ENCODE data around the gene DNMBP. TPM values are rescaled to one million over a fixed set of nuclear protein-coding genes. Genes with fewer than 3 reads are reported as not detected.
"Not testable (repeated sequence)": the region's sequence is repeated elsewhere in the genome, so short reads cannot be mapped to it uniquely, and the experiment has no call there.

Gene DNMBP
- total RNA-seq, 3 donors from 2014 or later: 1.0 to 1.3 (median 1.2) TPM

DNA sequence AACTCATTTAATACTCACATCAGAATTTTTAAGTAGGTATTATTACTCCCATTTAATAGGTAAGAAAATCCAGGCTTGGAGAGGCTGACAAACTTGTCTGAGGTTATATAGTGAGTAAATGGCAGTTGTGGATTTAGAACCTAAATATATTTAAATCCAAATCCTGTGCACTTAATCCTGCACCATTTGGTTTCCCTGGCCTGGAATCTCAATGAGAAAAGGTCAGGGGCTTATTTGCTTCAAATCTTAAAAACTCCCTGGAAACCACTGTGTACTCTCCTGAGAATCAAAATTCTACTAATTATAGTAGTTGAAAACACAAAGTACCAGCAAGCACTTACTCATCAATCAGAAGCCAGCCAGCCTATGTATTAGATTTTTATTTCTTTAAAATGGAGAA, 97.7 kb downstream of the DNMBP start:
- no peak for ATAC-seq
- H3K27me3 Mint-ChIP-seq (ENCODE audit: low read depth): no peaks in the 10 kb centered on the region
- H3K9me3 Mint-ChIP-seq: no peaks in the 10 kb centered on the region

DNA sequence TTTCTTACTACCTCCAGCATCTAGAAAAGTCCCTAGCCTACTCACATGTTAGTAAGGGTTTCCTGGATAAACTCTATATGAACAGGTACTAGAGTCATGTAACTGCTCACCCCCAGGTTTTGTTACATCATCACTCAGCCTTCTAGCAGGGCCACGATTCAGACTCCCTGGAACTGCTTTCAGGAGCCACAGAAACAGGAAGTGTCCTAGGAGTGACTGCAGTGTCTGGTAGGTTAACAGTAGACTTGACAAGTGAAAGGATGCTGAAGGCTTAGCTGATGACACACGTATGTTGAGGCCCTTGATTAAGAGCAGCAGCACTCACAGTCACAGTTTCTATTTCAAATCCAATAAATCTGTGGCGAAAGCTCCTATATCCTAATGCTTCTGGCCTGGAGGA, 101.2 kb downstream of the DNMBP start:
- Mint-ChIP-seq H3K4me1 (ENCODE audit: low read depth) (no peaks in the 10 kb centered on the region), H3K36me3 (ENCODE audit: insufficient read depth) (peaks cover 12% of the 10 kb centered on the region), H3K9me3 (no peaks in the 10 kb centered on the region), H3K4me3 (no peak overlapping the region), H3K27me3 (ENCODE audit: low read depth) (no peaks in the 10 kb centered on the region)
- ATAC-seq (no peak), DNase-seq (no peak)

More for the DNA sequence above, 97.7 kb downstream of the DNMBP start:
- no peak overlapping the region for H3K4me3 Mint-ChIP-seq
- H3K4me1 Mint-ChIP-seq (ENCODE audit: low read depth): no peaks in the 10 kb centered on the region
- peaks cover 10% of the 10 kb centered on the region for H3K36me3 Mint-ChIP-seq (ENCODE audit: insufficient read depth)
- DNase-seq: no peak

DNA sequence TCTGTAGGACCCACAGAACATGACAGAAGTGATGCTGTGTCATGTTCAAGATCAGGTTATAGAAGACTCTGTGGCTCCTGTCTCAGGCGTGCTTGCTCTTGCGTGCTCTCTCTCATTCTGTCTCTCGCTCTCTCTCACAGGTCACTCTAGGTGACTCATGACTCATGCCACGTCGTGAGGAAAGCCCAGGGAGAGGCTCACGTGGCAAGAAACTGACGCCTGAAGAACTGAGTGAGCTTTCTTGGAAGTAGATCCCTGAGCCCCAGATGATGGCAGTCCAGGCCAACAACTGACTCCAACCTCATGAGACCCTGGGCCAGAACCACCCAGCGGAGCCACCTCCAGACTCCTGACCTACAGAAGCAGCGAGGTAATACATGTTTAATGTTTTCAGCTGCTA, 103.3 kb downstream of the DNMBP start:
- no peaks in the 10 kb centered on the region for H3K27me3 Mint-ChIP-seq (ENCODE audit: low read depth)
- peaks cover 12% of the 10 kb centered on the region for H3K36me3 Mint-ChIP-seq (ENCODE audit: insufficient read depth)
- no peaks in the 10 kb centered on the region for H3K9me3 Mint-ChIP-seq
- no peak overlapping the region for H3K4me3 Mint-ChIP-seq
- DNase-seq (no peak), ATAC-seq (no peak)
- no peaks in the 10 kb centered on the region for H3K4me1 Mint-ChIP-seq (ENCODE audit: low read depth)

DNA sequence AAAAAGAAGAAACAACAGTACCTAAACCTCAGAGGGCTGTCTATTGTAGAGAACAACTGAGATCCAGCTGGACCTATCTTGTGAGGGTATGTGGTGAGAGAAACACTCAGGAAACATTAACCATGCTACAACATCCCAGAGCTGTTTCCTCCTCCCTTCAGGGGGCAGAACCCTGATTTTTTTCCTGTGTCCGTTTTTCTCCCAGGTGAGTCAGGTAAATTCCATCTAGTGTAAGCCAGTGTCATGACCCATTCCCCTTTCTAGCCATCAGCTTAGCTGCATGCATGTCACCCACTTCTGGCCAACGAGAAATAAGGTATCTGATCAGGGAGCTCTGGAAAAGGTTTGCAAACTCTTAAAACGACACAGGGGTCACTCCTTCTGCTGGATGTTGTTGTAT, 103.8 kb downstream of the DNMBP start:
- H3K27me3 Mint-ChIP-seq (ENCODE audit: low read depth): no peaks in the 10 kb centered on the region
- no peak overlapping the region for H3K4me3 Mint-ChIP-seq
- H3K4me1 Mint-ChIP-seq (ENCODE audit: low read depth): no peaks in the 10 kb centered on the region
- DNase-seq (no peak), ATAC-seq (no peak)
- H3K36me3 Mint-ChIP-seq (ENCODE audit: insufficient read depth): peaks cover 12% of the 10 kb centered on the region
- no peaks in the 10 kb centered on the region for H3K9me3 Mint-ChIP-seq

DNA sequence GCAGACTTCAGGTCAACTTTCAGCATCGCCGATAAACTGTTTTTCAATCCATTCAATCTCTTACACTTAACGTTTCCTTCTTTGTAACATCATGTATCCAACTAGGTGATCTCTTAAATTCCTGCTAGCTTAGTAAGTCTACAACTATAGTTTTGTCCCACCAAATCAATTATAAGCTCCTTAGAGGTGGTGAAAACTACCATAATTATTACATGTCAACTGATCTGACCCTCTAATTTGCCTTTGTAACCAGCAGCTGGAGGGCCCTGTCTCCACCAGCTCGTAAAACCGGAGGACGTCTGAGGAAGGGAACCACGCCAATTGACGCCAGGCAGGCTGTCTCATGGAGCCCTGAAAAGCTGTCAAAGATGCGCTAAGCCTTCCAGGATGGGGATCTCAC, 113.9 kb downstream of the DNMBP start:
- peaks cover 29% of the 10 kb centered on the region for H3K36me3 Mint-ChIP-seq (ENCODE audit: insufficient read depth)
- H3K9me3 Mint-ChIP-seq: no peaks in the 10 kb centered on the region
- H3K4me3 Mint-ChIP-seq: no peak overlapping the region

DNA sequence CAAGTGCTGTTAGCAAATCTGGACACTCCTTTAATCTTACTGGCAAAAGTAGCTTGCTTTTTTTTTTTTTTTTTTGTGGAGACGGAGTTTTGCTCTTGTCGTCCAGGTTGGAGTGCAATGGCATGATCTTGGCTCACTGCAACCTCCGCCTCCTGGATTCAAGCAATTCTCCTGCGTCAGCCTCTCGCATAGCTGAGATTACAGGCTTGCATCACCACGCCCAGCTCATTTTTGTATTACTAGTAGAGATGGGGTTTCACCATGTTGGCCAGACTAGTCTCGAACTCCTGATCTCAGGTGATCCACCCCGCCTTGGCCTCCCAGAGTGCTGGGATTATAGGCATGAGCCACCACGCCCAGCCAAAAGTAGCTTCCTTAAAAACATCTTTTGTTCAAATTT, 114.7 kb downstream of the DNMBP start:
- not testable (repeated sequence) for H3K4me3 Mint-ChIP-seq; H3K9me3 Mint-ChIP-seq; DNase-seq; H3K4me1 Mint-ChIP-seq (ENCODE audit: low read depth); H3K27me3 Mint-ChIP-seq (ENCODE audit: low read depth); ATAC-seq
- H3K36me3 Mint-ChIP-seq (ENCODE audit: insufficient read depth): peaks cover 31% of the 10 kb centered on the region

More for the DNA sequence above, 113.9 kb downstream of the DNMBP start:
- DNase-seq: no peak
- Mint-ChIP-seq H3K4me1 (ENCODE audit: low read depth) (no peaks in the 10 kb centered on the region), H3K27me3 (ENCODE audit: low read depth) (no peaks in the 10 kb centered on the region)
- no peak for ATAC-seq

DNA sequence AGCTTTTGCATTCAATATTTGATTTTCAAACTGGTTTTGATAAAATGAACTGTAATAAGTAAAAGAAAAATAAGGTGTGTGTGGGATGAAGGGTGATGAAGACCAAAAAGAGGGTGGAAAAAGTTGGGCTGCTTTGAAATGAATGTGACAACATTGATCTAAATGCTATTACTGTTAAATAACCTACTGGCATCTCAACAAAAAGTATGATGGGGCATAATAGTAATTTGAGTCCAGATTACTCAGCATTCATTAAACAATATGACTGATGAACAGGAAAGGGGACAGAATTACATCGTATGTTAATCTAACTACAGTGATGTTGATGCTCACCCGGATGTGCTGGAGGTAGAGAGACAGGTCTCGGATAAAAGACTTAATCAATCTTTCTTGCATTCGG, 115.1 kb downstream of the DNMBP start:
- Mint-ChIP-seq H3K36me3 (ENCODE audit: insufficient read depth) (peaks cover 31% of the 10 kb centered on the region), H3K9me3 (no peaks in the 10 kb centered on the region), H3K27me3 (ENCODE audit: low read depth) (no peaks in the 10 kb centered on the region), H3K4me3 (no peak overlapping the region), H3K4me1 (ENCODE audit: low read depth) (no peaks in the 10 kb centered on the region)
- no peak for DNase-seq
- ATAC-seq: no peak

DNA sequence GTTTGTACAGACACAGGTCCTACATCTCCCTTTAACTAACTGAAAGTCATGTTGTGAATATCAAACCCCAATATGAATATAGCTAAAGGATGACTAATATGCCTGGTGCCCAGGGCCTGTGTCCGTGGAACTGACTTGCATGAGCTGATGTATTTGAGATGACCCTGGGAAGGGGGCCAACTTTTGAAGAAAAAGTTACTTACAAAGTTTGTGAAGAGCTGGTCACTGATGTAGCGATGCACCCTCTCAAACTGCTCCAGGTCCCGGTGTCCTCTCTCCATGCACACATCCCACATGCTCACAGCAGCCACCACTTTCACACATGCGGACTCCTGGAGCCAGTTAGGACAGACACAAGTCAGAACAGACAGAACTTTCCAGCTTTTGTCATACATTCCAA, 121.1 kb downstream of the DNMBP start:
- peaks cover 20% of the 10 kb centered on the region for H3K36me3 Mint-ChIP-seq (ENCODE audit: insufficient read depth)
- no peaks in the 10 kb centered on the region for H3K9me3 Mint-ChIP-seq
- no peak overlapping the region for H3K4me3 Mint-ChIP-seq
- DNase-seq (no peak), ATAC-seq (no peak)
- H3K4me1 Mint-ChIP-seq (ENCODE audit: low read depth): no peaks in the 10 kb centered on the region
- no peaks in the 10 kb centered on the region for H3K27me3 Mint-ChIP-seq (ENCODE audit: low read depth)

DNA sequence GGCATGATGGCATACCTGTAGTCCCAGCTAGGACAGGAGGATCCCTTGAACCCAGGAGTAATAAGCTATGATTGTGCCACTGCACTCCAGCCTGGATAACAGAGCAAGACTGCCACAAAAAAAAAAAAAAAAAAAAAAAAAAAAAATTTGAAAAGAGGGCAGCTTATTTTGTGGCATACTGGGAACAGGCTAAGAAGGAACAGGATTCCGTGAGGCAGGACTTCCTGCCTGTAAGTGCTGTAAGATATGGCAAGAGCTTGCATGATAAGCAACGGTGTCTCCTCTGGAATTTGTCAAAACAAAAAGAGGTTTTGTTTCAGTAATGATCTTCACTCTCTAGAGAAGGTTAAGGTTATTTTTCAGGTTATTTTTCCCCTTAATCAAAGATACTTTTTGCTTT, 126.2 kb downstream of the DNMBP start:
- Mint-ChIP-seq H3K9me3 (no peaks in the 10 kb centered on the region), H3K36me3 (ENCODE audit: insufficient read depth) (peaks cover 29% of the 10 kb centered on the region), H3K4me3 (no peak overlapping the region), H3K4me1 (ENCODE audit: low read depth) (peaks cover 6% of the 10 kb centered on the region), H3K27me3 (ENCODE audit: low read depth) (no peaks in the 10 kb centered on the region)
- DNase-seq (no peak), ATAC-seq (no peak)

DNA sequence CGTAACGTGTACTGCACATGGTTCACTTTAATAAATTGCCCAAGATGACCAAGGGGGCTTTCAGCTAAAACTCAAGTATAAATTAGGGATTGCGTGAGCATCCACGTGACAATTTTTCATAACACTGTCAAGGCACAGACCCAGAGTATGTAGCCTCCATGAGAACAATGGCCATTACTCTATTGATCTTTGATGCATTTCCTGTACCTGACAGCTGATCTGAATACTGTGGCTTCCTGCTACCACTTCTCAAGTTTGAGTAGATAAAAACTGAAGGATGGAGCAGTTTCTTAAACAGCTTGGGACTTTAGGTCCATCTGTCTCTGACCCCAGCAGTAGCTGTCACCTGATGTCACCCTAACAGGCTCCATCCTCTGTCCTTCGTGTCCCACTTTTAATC, 128.4 kb downstream of the DNMBP start:
- no peak for ATAC-seq
- Mint-ChIP-seq H3K27me3 (ENCODE audit: low read depth) (peaks cover 4% of the 10 kb centered on the region), H3K9me3 (no peaks in the 10 kb centered on the region), H3K4me1 (ENCODE audit: low read depth) (peaks cover 6% of the 10 kb centered on the region), H3K36me3 (ENCODE audit: insufficient read depth) (peaks cover 39% of the 10 kb centered on the region), H3K4me3 (no peak overlapping the region)
- DNase-seq: no peak

DNA sequence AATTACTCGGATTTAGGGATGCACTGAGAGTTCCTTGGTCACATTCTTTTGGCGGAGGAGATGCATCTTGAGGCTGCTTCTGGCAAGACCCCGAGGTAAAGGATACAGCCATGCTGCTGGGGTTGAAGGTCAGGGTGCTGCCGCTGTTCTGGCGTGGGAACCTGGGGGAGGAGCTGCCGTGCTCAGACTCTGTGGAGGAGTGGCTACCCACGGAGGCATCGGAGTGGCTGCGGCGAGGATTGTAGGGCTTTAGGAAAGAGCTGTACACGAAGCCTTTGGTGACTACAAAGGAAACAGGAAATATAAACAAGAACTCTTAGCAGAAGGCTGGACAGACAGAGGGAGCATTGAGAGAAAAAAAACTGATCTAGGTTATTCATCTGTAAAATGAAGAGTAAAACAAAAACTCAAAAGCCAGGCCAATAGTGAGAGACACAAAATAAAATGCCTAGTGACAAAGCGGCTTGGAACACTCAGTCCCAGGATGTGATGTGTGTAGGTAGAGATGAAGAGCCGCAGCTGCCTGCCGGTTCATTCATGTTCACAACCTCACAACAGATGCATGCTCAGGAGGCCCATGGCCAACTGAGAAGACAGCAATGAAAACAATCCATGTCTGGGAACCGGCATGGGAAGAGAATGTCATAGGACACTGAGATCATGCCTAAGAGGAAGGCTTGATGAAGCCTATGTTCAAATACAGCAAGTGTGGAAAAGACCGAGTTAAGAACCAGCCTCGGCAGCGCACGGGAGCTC, 129.5 kb downstream of the DNMBP start:
- Mint-ChIP-seq H3K4me3 (no peak overlapping the region), H3K36me3 (ENCODE audit: insufficient read depth) (peaks cover 43% of the 10 kb centered on the region), H3K9me3 (no peaks in the 10 kb centered on the region), H3K27me3 (ENCODE audit: low read depth) (peaks cover 13% of the 10 kb centered on the region), H3K4me1 (ENCODE audit: low read depth) (peaks cover 6% of the 10 kb centered on the region)
- ATAC-seq (no peak), DNase-seq (no peak)

DNA sequence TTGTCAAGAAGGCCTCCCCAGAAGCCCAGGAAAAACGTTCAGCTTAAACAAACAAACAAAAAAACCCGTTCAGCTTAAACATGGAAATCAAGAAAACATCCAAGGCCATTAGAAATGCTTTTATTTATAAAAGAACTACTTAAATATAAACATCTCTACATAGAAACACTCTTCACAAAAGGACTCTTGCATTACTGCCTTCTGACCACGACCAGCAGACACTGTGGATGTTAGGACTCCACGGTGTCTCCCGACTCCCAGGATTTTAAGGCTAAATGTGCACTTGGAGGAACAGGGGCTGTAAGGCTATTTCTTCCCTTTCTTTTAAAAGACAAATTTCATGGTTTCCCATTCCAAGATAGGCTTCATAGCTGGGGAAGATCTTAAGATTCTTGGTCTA, 134.3 kb downstream of the DNMBP start:
- peaks cover 4% of the 10 kb centered on the region for H3K4me1 Mint-ChIP-seq (ENCODE audit: low read depth)
- H3K36me3 Mint-ChIP-seq (ENCODE audit: insufficient read depth): peaks cover 40% of the 10 kb centered on the region
- ATAC-seq (no peak), DNase-seq (no peak)
- H3K4me3 Mint-ChIP-seq: no peak overlapping the region
- peaks cover 51% of the 10 kb centered on the region for H3K27me3 Mint-ChIP-seq (ENCODE audit: low read depth)
- H3K9me3 Mint-ChIP-seq: no peaks in the 10 kb centered on the region

DNA sequence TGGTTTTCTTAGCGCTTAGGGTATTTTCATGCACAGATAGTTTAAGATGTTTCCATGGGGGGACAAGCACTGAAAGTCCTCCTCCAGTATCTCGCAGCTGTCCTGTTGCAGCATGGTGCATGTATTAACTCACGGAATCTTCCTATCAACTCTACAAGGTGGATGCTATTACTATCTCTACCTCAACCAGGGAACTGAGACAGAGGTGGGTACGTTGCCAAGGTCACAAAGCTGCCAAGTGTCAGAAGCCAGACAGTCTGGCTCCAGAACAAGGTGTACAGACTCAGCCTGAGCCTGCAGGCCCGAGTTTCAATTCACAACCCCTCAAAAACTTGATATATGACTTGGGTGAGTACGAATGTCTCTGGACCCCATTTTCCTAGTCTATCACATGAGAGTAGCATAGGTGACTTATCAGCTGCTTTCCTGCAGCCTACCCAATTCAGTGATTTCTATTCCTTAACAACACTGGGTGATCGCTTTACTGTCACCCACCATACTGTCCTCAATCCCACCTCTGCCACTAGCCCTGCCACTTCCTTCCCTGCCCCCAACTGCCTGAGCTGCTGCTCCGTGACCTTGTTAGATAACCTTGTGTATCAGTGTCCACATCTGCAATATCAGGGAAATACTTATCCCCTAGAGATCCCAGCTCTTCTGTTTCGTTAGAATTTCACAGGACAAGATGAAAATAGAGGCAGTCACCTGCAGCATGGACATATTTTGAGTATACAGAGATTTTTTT, 135.2 kb downstream of the DNMBP start:
- Mint-ChIP-seq H3K4me3 (no peak overlapping the region), H3K27me3 (ENCODE audit: low read depth) (peaks cover 59% of the 10 kb centered on the region), H3K36me3 (ENCODE audit: insufficient read depth) (peaks cover 30% of the 10 kb centered on the region), H3K9me3 (no peaks in the 10 kb centered on the region), H3K4me1 (ENCODE audit: low read depth) (peaks cover 13% of the 10 kb centered on the region)
- ATAC-seq: no peak
- no peak for DNase-seq

DNA sequence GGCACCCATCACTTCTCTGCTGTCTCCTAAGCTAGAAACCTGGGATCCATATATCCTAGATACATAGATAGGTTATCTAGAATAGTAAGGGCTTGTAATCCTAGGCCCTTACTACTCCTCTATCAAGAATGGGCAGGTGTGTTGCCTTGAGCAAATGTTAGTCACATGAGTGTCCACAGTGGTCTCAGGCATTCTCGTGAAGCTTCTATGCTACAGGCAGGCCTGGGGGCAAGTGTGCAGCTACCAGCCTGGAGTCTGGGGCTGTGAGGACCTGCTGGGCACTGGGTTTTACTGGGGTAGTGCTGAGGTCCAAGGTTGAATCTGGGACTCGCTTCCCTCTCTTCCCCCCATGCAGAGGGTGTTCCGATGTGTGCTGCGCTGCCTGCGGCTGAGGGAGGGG, 135.9 kb downstream of the DNMBP start:
- peaks cover 25% of the 10 kb centered on the region for H3K36me3 Mint-ChIP-seq (ENCODE audit: insufficient read depth)
- H3K9me3 Mint-ChIP-seq: no peaks in the 10 kb centered on the region
- no peak overlapping the region for H3K4me3 Mint-ChIP-seq
- ATAC-seq (no peak), DNase-seq (no peak)
- H3K4me1 Mint-ChIP-seq (ENCODE audit: low read depth): peaks cover 13% of the 10 kb centered on the region
- H3K27me3 Mint-ChIP-seq (ENCODE audit: low read depth): peaks cover 59% of the 10 kb centered on the region
